Articular chondrocyte of knee joint (primary cell): Measurements from ENCODE around the gene KRTAP19-8. TPM values are rescaled to one million over a fixed set of nuclear protein-coding genes. Genes with fewer than 3 reads are reported as not detected.

Source experiments
- total RNA-seq: library from RNA; depleted of rRNA; stranded (reverse); fragments of >200 nt; gene quantifications from 2 replicates; pipeline ENCODE4 v1.2.3, GENCODE V29; 2012

The KRTAP19-8 gene
- total RNA-seq: not detected in 2 replicates

GRCh38 chr21:31038376-31038775 lies at the start of gene KRTAP19-8:
Gene KRTAP19-8, minus strand, starts transcription at chr21:31038476. Its CDS starts 33 bp downstream, at chr21:31038443.

Other genes starting within 250 kb of the KRTAP19-8 start
- not detected in 2 replicates for gene KRTAP8-1, start 225.2 kb downstream of the KRTAP19-8 start, total RNA-seq
- gene KRTAP7-1, start 208.7 kb downstream of the KRTAP19-8 start, total RNA-seq: not detected in 2 replicates
- gene KRTAP11-1, start 156.9 kb downstream of the KRTAP19-8 start, total RNA-seq: not detected in 2 replicates